Measurements from ENCODE around the gene SAAL1.
"Not testable (repeated sequence)": the region's sequence is repeated elsewhere in the genome, so short reads cannot be mapped to it uniquely, and the experiment has no call there.

SAAL1 gene, protein sequence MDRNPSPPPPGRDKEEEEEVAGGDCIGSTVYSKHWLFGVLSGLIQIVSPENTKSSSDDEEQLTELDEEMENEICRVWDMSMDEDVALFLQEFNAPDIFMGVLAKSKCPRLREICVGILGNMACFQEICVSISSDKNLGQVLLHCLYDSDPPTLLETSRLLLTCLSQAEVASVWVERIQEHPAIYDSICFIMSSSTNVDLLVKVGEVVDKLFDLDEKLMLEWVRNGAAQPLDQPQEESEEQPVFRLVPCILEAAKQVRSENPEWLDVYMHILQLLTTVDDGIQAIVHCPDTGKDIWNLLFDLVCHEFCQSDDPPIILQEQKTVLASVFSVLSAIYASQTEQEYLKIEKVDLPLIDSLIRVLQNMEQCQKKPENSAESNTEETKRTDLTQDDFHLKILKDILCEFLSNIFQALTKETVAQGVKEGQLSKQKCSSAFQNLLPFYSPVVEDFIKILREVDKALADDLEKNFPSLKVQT

DNA sequence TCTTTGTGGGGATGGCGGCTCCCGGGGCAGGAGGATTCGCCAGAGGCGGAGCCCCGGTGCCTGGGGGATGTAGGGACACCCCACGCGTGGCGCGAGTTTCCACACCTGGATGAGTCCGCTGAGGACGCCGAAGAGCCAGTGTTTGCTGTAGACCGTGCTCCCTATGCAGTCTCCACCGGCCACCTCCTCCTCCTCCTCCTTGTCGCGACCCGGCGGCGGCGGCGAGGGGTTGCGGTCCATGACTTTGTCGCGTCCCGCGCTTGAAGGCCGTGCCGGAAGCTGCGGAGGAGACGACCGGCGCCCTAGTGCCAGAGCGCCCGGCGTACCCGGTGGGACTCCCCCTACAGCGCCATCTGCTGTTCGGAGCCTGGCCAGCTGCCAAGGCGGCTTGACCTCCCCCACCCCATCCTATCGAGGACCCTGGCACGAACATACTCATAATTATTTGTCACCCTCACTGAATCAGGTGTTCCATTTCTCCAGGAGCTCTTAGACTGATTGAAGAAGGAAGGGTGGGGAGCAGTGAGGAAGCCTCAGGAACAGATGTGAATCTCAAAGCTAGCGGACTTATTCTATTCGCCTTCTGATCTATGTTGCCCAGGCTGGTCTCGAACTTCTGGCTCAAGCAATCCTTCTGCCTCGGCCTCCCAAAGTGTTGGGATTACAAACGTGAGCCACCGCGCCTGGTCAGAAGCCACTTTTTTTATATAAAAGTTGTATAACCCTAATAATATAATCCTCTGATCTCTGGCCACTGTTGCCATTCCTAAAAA is at the start of gene SAAL1:
Gene SAAL1, minus strand, starts transcription at position 281 of the 773 bp plus-strand sequence. Its CDS starts 41 bp downstream, at position 240.
- peak; percentile 85 for DNase-seq

DNA sequence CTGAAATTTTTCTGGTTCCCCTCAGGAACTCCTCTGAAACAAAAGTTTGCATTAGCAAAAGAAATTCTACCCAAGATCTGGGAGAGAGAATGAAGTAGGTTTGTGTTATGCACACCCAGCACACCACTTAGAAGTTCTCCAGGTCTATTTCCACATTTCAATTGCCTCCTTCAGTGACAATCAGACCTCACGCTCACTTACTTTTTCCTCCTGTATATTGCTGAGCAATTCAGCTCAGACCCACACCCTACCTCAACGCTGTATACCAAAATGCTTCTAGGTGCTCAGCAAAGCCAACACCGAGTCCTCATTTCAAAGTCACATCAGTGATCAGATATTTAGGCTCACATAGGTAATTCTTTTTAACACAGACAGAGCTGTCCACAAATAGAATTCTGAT is 45.7 kb upstream of the SAAL1 start:
- DNase-seq: no peak

DNA sequence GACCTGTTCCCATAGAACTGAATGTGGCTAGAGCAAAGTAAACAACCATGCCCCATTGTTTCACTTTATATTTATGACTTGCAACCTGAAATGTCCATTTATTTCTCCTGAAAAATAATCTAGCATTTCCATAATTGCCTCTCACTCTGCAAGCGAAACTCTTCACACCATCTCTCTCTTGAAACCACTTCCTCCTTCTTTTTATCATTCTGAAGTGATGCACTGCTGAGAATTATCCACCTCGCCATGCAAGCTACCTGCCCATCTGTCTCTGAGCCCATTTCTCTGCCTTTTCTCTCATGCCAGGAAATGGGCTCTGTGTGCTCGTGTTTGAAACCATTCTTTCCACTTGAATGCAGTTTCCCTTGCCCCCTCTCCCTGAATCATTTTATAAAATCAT is 40.0 kb upstream of the SAAL1 start:
- no peak for DNase-seq

DNA sequence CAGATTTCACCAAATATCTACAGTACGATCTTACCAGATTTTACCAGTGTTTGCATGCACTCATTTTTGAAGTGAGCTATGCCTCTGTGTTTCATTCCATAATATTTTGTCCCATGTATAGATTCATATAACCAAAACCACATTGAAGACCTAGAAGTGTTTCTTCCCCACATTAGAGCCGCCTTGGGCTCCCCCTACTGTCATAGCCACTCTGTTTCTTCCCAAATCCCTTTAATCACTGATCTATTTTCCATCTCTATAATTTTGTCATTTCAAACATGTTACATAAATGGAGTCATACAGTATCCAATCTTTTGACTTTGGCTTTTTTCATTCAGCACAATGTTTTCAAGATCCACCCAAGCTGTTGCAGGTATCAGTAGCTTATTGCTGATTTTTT is 39.1 kb upstream of the SAAL1 start:
- no peak for DNase-seq

DNA sequence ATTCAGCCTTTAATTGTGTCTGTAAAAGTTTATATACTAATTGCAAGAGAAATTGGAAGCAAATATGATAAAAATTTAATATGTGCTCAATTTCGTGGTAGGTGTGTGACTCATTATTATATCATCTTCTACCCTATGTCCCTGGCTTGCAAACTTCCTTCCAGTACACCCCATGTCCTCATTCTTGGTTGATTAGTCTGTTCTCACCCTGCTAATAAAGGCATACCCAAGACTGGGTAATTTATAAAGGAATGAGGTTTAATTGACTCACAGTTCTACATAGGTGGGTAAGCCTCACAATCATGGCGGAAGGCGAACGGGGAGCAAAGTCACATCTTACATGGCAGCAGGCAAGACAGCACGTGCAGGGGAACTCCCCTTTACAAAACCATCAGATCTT is 38.4 kb upstream of the SAAL1 start:
- no peak for DNase-seq

DNA sequence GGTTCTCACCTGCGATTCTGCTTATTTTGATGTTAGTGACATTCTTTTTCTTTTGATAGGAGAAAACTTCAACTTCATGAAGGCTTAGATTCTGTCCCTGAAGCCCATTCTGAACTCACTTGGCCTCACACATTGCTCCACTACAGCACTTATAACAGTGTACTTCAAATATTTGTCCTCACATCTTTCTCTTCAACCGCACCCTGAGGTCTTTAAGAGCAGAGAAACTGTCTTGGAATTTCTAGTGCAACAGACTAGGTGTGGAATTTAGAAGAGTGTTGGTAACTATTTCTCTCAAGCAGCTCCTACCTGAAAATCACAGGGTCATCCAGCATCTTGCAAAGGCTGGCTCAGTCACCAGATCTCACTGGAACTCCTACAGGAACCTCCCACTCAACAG is 34.3 kb upstream of the SAAL1 start:
- no peak for DNase-seq

DNA sequence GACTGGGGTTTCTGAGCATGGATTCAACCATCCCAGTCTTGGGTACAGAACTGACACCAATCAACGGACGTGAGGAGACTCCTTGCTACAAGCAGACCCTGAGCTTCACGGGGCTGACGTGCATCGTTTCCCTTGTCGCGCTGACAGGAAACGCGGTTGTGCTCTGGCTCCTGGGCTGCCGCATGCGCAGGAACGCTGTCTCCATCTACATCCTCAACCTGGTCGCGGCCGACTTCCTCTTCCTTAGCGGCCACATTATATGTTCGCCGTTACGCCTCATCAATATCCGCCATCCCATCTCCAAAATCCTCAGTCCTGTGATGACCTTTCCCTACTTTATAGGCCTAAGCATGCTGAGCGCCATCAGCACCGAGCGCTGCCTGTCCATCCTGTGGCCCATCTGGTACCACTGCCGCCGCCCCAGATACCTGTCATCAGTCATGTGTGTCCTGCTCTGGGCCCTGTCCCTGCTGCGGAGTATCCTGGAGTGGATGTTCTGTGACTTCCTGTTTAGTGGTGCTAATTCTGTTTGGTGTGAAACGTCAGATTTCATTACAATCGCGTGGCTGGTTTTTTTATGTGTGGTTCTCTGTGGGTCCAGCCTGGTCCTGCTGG is 31.4 kb upstream of the SAAL1 start:
- no peak for DNase-seq

DNA sequence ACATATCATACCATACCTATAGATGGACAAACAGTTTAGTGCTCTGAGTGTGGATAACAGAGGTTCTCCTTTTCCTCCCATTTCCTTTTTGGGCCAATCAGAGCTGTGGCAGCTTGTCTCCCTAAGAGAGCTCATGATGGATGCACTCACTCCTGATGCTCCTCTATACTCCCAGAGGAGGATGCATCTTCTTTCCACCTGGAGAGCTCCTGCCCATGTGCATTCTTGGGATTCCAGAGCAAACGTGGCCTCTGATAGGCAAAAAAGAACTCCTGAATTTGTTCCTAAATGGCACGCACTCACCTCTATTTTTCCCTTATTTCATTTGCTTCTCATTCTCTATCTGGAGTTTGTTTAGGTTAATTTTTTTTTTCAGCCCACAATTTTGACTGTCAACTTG is 29.4 kb upstream of the SAAL1 start:
- DNase-seq: no peak

DNA sequence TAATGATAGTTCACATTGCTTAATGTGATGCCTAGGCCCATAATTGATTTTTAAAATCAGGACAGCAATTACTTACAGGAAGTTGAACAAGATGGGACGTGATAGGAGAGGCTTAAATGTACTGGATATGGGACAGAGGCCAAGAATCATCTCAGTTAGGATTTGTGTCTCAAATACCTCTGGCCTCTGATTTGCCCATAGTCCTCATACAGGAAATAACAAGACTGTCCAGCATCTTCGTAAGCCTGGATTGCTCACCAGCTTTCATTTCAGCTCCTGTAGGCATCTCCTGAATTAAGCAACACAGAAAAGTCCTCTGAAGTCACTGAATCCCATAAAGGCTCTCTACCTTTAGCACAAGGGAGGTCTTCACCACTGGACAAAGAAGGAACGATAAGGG is 26.5 kb upstream of the SAAL1 start, which contains the start of gene MRGPRX3:
Gene MRGPRX3, plus strand, starts transcription at position 231 of the 400 bp plus-strand sequence. CDS start 4,632 bp downstream, outside the sequence.
- DNase-seq: no peak

DNA sequence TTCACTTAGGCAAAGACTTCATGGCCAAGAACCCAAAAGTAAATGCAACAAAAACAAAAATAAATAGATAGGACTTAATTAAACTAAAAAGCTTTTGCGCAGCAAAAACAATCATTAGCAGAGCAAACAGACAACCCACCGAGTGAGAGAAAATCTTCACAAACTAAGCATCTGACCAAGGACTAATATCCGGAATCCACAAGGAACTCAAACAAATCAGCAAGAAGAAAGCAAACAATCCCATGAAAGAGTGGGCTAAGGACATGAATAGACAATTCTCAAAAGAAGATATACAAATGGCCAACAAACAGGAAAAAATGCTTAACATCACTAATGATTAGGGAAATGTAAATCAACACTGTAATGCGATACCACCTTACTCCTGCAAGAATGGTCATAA is 25.2 kb upstream of the SAAL1 start:
- DNase-seq: not testable (repeated sequence)

DNA sequence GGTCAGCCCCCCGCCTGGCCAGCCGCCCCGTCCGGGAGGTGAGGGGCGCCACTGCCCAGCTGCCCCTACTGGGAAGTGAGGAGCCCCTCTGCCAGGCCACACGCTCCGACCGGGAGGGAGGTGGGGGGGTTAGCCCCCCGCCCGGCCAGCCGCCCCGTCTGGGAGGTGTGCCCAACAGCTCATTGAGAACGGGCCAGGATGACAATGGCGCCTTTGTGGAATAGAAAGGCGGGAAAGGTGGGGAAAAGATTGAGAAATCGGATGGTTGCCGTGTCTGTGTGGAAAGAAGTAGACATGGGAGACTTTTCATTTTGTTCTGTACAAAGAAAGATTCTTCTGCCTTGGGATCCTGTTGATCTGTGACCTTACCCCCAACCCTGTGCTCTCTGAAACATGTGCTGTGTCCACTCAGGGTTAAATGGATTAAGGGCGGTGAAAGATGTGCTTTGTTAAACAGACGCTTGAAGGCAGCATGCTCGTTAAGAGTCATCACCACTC is 15.5 kb upstream of the SAAL1 start:
- DNase-seq: not testable (repeated sequence)

DNA sequence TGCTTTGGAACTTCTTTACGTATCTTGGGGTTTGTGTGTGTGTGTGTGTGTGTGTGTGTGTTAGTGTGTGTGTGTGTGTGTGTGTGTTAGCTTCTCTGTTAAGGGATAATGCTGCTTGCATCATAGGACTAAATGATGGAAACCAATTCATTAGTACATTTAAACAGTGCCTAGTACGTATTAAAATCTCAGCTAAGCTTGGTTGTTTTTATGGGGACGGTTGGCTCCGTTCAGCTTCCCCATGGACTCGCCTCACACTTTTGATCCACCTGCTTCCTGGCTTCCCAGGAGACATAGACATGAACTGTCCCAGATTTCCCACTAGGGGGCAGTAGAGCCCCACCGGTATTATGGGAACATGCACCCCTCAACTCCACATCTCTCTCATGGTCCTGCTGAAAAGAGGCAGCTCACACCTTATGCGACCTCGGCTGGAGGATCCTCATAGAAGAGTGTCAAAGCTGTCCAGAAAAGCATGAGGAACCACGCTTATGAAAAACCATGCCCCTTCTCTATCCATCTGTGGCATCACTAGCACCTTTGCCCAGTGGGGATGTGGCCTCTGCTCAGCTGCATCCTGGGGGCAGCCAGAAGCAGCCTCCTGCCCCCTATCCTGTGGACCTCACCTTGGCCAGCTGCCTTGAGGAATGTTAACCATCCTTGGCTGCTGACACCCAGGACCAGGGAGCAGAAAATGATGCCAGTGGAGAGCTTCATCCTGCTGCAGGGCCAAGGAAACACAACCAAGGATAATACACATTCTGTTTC is 9.7 kb upstream of the SAAL1 start:
- peak; percentile 50 for DNase-seq

DNA sequence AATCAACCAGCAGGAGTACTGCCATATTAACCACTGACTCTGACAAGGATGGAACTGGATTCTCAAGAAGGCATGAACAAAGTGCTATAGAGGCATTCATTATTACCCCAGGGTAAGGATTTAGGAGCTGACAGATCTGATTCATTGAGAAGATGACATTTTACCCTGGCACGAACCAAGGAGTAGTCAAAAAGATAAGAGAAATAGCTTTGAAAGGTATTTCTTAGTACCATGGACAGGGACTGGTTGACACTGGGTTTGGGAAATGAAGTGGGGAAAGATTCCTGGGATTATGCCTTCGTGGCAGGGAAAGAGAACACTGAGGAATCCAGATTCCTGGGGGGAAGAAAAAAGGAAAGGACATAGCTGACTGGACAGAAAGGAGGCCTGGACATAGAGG is 5.1 kb upstream of the SAAL1 start:
- DNase-seq: no peak

DNA sequence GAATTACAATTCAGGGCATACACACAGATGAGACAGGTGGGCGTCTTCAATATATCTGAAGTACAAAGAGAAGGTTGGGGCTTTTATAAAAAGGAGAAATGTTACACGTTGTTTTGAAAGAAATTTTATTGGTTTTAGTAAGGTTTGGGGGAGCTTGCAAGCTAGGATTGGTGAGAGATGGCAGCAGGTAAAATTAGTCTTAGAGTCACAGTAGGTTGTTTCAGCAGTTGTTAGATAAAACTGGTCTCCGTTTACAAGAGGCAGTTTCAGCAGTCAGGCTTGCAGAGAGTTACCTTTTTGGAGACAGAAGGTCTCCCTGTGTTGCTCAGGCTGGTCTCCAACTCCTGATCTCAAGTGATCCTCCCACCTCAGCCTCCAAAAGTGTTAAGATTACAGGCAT is 2.4 kb upstream of the SAAL1 start:
- no peak for DNase-seq

DNA sequence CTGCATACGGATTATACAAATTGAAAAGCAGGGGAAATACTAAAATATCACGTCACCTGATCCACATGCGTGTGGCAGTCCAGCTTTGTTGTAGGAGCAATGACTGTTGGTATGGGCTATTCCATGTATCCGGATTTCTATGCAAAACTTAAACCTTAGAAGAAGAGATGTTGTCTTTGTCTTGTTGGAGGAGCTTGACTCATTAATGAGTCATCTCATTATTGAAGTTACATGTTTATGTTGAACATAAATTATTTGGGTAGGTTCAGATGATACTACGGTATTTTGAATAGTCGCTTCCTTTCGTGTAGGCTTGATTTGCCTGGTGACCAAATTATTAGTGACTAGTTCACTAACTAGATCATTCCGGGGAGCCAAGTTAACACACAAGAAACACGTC is 806 bp upstream of the SAAL1 start:
- DNase-seq: no peak

DNA sequence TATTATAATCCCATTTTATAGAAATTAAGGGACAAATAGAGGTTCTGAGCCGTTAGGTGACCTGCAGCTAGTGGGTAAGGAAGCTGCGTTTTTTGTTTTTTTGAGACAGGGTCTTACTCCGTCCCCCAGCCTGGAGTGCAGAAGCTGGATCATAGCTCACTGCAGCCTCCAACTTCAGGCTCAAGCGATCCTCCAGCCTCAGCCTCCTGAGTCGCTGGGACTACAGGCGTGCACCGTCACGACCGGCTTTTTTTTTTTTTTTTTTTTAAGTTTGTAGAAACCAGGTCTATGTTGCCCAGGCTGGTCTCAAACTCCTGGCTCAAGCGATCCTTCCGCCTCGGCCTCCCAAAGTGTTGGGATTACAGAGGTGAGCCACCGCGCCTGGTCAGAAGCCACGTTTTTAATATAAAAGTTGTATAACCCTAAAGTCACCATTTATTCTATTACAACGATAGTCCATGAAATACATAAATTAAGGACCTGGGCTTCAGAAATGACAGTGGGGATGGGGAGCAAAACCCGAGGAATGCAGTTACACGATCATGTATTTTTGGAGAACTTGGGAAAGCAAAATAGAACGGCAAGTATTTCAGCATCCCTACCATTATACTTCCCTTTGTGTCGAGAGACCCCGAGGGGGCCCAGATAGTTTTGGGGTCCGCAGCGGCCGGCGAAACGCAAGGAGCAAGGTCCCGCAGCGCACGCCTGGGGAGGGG is 638 bp downstream of the SAAL1 start:
- no peak for DNase-seq

DNA sequence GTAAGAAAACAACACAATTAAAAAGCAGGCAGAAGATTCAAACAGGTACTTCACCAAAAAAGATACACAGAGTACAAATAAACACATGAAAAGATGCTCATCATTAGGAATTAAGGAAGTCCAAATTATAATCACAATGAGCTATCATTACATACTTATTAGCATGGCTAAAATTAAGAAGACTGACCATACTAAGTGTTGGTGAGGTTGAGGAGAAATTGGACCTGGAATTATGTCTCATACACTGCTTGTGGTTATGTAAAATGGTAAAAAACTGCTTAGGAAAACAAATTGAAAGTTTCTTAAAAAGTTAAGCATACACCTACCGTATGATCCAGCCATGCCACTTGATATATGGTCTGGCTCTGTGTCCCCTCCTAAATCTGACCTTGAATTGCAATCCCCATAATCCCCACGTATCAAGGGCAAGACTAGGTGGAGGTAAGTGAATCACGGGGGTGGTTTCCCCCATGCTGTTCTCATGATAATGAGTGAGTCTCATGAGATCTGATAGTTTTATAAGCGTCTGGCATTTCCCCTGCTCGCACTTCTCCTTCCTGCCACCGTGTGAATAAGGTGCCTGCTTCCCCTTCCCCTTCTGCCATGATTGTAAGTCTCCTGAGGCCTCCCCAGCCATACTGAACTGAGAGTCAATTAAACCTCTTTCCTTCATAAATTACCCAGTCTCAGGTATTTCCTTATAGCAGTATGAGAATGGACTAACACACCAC is 4.8 kb downstream of the SAAL1 start:
- DNase-seq: no peak

DNA sequence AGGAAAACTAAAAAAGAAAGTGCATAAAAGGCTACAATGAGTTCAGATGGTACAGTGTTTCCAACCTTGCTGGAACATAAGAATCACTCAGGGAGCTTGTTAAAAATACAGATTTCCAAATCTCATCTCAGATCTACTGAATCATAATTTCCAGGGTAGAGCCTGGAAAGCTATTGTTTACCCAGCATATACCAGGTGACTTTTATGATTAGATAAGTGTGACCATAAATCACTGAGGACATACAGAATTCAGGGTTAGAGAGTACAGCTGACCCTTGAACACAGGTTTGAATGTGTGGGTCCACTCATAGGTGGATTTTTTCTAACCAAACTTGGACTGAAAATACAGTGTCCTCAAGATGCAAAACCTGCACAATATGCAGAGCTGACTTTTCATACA is 11.9 kb downstream of the SAAL1 start:
- no peak for DNase-seq

DNA sequence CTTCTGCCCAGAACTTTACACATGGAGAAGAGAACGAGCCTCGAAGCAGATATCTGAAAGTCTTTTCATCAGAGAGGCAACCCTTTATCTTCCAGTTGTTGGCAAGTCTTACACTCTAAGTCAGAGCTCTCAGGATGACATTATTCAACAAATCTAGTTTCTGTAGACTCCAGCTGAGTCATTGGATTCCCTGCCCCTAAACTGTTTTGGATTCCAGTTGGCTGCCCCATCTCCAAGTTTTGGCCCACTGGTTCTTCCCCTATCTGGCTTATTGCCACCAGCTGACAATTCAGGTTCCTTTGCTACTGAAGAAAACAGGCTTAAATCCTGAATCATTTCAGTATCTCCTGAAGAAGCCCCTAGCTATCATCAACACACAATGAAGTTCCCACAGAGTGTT is 14.2 kb downstream of the SAAL1 start:
- no peak for DNase-seq

DNA sequence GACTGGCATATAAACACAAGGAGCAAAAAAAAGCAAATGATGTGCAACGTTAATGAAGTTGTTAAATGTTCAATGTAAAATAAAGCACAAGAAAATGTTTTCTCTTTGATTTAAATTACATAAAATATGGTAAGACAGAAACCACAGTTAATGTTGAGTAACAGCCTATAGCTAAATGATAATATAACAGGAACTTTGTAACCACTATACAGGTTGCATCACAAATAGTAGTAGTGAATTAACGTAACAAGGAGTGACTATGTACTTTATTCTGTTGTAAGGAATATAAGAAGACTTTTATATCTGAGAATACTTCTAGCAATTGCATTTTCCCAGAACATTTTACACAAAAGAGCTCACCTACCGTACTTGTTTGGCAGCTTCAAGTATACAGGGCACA is 16.9 kb downstream of the SAAL1 start:
- no peak for DNase-seq

DNA sequence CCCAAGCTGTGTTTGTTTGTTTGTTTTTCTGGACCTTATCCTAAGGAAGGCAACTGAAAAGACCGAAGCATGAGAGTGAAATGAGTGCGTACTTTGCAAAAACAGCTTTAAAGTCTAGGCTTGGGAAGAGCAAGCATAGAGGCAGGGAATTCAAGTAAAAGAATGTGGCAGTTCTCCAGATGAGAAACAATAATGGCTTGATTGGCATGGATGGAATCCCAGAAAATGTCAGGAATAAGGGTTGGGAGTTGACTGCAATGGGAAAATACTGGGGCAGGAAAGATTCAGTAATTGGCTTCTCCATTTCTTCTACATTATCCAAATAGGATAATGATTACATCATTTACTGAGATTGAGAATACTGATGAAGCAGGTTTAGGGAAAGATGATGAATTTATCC is 17.5 kb downstream of the SAAL1 start:
- DNase-seq: no peak
